ENCODE measurements around the gene CEMIP.

GRCh38 chr15:80931721-80932512 lies 152.7 kb downstream of the CEMIP start:
- TF ChIP-seq, protein P1, sequence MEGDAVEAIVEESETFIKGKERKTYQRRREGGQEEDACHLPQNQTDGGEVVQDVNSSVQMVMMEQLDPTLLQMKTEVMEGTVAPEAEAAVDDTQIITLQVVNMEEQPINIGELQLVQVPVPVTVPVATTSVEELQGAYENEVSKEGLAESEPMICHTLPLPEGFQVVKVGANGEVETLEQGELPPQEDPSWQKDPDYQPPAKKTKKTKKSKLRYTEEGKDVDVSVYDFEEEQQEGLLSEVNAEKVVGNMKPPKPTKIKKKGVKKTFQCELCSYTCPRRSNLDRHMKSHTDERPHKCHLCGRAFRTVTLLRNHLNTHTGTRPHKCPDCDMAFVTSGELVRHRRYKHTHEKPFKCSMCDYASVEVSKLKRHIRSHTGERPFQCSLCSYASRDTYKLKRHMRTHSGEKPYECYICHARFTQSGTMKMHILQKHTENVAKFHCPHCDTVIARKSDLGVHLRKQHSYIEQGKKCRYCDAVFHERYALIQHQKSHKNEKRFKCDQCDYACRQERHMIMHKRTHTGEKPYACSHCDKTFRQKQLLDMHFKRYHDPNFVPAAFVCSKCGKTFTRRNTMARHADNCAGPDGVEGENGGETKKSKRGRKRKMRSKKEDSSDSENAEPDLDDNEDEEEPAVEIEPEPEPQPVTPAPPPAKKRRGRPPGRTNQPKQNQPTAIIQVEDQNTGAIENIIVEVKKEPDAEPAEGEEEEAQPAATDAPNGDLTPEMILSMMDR (IDR thresholded peaks at IDR 0.05; ENCODE audit: poor library complexity) = no peak
- TF ChIP-seq EZH2phosphoT487 (IDR thresholded peaks at IDR 0.05; ENCODE audit: low read depth, severe bottlenecking, unreplicated experiment) (no peak), EZH2 (IDR thresholded peaks at IDR 0.05; ENCODE audit: borderline replicate concordance) (no peak)
